ENCODE measurements around the gene NUAK1. TPM values are rescaled to one million over a fixed set of nuclear protein-coding genes. Genes with fewer than 3 reads are reported as not detected.

The NUAK1 gene
- total RNA-seq, 1 donor from 2014 or later, result not detected

DNA sequence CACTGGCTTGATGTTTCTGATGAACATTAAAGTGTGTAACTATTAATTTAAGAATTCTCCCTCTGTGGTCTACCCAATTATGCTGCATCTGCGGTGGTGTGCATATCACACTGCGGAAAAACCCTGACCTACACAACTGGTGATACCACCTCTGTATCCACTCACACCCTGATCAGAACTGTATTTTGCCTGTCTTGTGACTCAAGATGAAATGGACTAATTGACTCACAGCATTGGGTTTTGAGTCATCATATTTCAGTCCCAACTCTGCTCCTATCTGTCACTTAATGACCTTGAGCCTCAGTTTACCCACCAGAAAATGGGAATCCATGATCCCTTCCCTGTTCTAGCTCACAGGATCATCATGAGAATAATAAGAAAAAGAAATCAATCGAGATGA is 65.6 kb downstream of the NUAK1 start:
- Mint-ChIP-seq H3K4me3 (no peak overlapping the region), H3K9me3 (no peaks in the 10 kb centered on the region), H3K27me3 (ENCODE audit: insufficient read depth) (peaks cover 11% of the 10 kb centered on the region), H3K4me1 (ENCODE audit: low read depth) (peaks cover 5% of the 10 kb centered on the region), H3K36me3 (ENCODE audit: low read depth) (no peaks in the 10 kb centered on the region), H3K27ac (no peak overlapping the region)
- intact Hi-C loops (cut with micrococcal nuclease), result no loop called here
- no peak for DNase-seq (ENCODE audit: low spot score)

DNA sequence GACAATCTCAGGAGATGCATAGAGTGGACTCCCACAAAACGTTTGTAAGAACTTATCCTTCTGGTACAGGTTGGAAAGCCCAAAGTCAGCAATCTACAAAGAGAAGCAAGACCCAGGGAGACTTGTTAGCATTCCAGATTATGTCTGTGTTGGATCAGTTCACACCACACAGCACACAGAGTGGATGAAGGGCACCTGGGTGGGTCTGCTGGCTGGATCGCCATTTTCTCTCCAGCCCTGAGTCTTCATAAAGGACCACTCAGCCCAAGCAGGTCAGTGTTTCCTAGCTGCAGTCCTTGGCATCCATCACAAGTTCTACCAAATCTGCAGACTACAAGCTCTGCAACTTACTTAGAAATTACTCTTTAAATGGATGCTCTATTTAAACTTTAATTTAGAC is 66.0 kb downstream of the NUAK1 start:
- intact Hi-C loops (cut with micrococcal nuclease), result no loop called here
- Mint-ChIP-seq H3K4me1 (ENCODE audit: low read depth) (peaks cover 5% of the 10 kb centered on the region), H3K27me3 (ENCODE audit: insufficient read depth) (peaks cover 11% of the 10 kb centered on the region), H3K4me3 (no peak overlapping the region), H3K36me3 (ENCODE audit: low read depth) (no peaks in the 10 kb centered on the region), H3K27ac (no peak overlapping the region), H3K9me3 (no peaks in the 10 kb centered on the region)
- DNase-seq (ENCODE audit: low spot score), result no peak

DNA sequence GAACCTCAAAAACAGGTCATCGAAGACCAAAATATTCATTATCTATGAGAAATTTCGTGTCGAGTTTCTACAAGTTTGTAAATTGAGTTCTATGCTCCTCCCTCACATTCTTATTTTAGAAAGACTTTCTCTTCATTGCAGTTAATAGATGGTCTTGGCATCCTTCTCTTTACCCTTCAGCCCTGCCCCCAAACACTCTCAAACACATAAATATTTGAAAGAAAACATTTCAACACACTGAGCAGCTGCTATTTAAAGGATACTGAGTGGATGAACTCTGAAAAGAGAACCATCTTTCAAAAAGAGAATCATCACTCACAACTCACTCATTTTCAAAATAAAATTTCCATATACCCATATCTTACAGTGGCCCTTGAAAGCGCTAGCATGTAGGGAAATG is 67.1 kb downstream of the NUAK1 start:
- intact Hi-C loops (cut with micrococcal nuclease), result no loop called here
- peaks cover 11% of the 10 kb centered on the region for H3K27me3 Mint-ChIP-seq (ENCODE audit: insufficient read depth)
- DNase-seq (ENCODE audit: low spot score), result no peak
- H3K9me3 Mint-ChIP-seq, result no peaks in the 10 kb centered on the region
- no peak overlapping the region for H3K27ac Mint-ChIP-seq
- H3K4me3 Mint-ChIP-seq, result no peak overlapping the region
- no peaks in the 10 kb centered on the region for H3K36me3 Mint-ChIP-seq (ENCODE audit: low read depth)
- peaks cover 5% of the 10 kb centered on the region for H3K4me1 Mint-ChIP-seq (ENCODE audit: low read depth)

DNA sequence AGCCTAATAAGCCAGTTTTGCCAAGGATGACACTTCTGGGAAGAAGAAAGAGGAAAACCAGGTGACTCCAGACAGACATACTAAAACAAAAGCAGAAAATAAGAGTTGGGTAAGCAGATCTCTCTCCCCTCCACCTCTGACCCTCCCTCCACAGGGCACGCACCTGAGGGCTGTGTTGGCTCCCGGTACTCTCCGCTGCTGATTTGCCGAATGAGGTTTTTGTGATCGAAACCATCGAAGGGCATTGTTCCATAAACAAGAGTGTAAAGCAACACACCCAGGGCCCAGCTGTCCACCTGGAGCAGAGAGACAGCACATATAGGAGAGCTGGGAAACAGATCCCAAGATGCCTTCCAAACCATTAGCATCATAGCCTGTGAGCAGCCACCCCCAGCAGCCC is 68.1 kb downstream of the NUAK1 start:
- intact Hi-C loops (cut with micrococcal nuclease), result no loop called here
- Mint-ChIP-seq H3K4me3 (no peak overlapping the region), H3K9me3 (no peaks in the 10 kb centered on the region), H3K4me1 (ENCODE audit: low read depth) (peaks cover 5% of the 10 kb centered on the region), H3K27ac (no peak overlapping the region), H3K27me3 (ENCODE audit: insufficient read depth) (peaks cover 11% of the 10 kb centered on the region), H3K36me3 (ENCODE audit: low read depth) (no peaks in the 10 kb centered on the region)
- DNase-seq (ENCODE audit: low spot score), result no peak

DNA sequence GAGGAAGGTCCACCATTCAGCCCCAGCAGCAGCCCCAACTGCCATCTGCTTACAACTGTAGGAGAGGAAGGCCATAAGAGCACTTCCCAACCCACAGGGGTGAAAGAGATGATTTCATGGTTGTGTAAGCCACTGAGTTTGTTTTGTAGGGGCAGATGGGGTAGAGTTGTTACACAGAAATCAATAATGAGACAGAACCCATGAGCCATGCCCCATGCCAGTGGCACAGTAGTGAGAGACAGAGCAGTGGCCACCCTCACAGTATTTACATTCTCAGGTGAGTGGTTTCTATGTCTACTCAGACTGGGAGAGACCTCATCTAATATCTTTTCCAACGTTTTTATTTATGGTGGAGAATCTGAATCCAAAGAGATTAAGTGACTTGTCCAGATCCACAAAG is 68.6 kb downstream of the NUAK1 start:
- Mint-ChIP-seq H3K27ac (no peak overlapping the region), H3K36me3 (ENCODE audit: low read depth) (no peaks in the 10 kb centered on the region), H3K27me3 (ENCODE audit: insufficient read depth) (peaks cover 11% of the 10 kb centered on the region), H3K9me3 (no peaks in the 10 kb centered on the region), H3K4me3 (no peak overlapping the region), H3K4me1 (ENCODE audit: low read depth) (peaks cover 5% of the 10 kb centered on the region)
- intact Hi-C loops (cut with micrococcal nuclease), result no loop called here
- DNase-seq (ENCODE audit: low spot score), result no peak

DNA sequence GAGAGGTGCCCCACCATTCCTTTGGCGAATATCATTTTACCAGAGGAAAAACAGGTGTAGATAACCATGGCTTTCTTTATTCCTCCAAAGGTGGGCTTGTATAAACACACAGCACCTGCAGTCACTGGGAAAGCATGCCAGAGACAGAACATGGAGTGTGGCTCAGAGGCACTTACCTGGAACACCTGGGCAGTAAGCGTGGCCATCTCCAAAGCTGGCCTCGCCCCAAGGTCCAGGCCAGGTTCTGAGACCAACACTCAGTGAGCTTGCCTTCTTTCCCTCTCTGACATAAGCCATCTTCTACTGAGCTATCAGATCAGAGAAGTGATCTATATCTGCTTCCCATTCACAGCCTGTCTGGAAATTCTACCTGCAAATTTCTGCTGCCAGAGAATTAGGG is 70.5 kb downstream of the NUAK1 start:
- intact Hi-C loops (cut with micrococcal nuclease), result no loop called here
- peaks cover 5% of the 10 kb centered on the region for H3K4me1 Mint-ChIP-seq (ENCODE audit: low read depth)
- H3K9me3 Mint-ChIP-seq, result no peaks in the 10 kb centered on the region
- DNase-seq (ENCODE audit: low spot score), result no peak
- H3K36me3 Mint-ChIP-seq (ENCODE audit: low read depth), result no peaks in the 10 kb centered on the region
- H3K27me3 Mint-ChIP-seq (ENCODE audit: insufficient read depth), result peaks cover 6% of the 10 kb centered on the region
- no peak overlapping the region for H3K27ac Mint-ChIP-seq
- H3K4me3 Mint-ChIP-seq, result no peak overlapping the region

DNA sequence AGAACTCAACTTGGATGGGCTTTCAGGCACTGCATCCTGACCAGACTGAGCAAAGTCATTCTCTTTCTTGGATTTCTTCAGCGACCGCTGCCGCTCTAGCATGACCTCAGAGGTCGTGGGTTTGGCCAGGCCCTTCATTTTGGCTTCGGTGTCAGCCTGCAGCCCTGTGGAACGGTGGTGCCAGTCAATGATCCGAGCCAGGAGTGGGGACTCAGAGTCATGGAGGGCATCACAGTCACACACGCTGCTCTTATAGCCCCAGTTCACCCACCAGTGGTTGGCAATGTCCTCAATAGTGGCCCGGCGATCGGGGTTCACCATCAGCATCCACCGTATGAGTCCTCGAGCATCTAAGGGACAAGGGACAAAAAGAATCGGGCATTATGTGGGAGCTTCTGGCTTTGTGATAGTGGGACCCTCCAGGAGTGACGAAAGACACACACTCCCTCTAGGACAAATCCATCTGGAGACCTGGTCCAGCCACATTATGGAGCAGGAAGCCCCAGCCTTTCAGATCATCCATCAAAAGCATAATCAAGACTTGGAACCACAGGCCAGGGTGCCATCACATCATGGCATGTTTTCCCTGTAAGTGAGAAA is 71.0 kb downstream of the NUAK1 start:
- Mint-ChIP-seq H3K9me3 (no peaks in the 10 kb centered on the region), H3K4me1 (ENCODE audit: low read depth) (no peaks in the 10 kb centered on the region), H3K36me3 (ENCODE audit: low read depth) (no peaks in the 10 kb centered on the region), H3K27ac (no peak overlapping the region), H3K4me3 (no peak overlapping the region), H3K27me3 (ENCODE audit: insufficient read depth) (peaks cover 4% of the 10 kb centered on the region)
- intact Hi-C loops (cut with micrococcal nuclease), result no loop called here
- DNase-seq (ENCODE audit: low spot score), result no peak

DNA sequence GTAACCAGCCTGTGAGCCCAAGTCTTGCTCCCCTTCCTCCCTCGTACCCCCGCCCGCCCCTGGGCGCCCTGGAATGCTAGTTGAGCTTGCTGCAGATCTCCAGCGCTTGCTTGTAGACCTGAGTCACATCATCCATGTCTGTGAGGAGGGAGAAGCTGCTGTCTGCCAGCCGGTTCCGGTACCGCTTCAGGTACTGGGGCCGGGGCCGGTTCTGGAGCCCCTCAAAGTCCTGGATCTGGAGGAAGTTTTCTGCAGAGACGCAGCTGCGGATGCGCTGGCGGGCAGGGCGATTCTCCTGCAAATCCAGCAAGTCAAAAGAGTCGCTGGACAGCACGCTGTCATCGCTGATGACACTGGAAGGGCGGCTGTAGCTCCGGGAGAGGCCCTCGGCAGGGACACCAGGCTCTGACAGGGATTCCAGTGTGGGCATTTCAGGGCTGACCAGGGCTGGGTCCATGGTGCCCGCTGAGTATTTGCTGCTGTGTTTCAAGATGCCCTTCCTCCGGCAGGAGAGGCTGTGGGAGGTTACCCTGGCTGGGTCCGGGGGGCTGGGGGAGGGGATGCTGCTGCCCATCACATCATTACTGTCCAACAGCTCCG is 71.9 kb downstream of the NUAK1 start:
- Mint-ChIP-seq H3K4me1 (ENCODE audit: low read depth) (no peaks in the 10 kb centered on the region), H3K27ac (no peak overlapping the region), H3K36me3 (ENCODE audit: low read depth) (no peaks in the 10 kb centered on the region), H3K4me3 (no peak overlapping the region), H3K9me3 (no peaks in the 10 kb centered on the region), H3K27me3 (ENCODE audit: insufficient read depth) (peaks cover 2% of the 10 kb centered on the region)
- no peak for DNase-seq (ENCODE audit: low spot score)
- intact Hi-C loops (cut with micrococcal nuclease), result no loop called here

DNA sequence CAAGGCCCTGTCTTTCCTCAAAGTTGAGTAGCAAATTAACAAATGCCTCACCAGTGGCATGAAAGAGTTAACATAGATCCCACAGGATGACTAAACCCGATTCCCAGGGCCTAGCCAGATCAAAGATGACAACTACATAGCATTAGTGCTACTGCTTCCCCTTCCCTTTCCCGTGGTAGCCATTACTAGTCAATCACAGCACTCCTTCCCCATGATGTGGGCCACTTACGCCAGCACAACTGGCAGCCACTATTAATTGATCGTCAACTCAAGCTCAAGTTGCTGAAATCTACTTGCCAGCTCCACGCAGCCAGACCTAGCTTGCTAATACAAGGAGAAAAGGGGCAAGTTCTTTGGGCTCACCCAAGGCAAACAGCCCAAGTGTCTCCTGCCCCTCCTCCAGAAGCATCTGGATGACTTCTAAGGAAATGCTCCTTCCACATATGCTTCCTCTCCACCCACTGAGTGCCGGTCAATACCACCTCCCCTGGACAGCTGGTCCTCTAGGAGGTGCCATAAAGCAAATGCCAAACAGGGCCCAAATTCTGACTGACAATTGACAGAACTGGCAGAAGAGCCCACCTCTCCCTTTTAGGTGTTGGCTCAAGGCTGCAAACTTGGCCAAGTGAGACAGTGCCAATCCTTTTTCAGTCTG is 72.6 kb downstream of the NUAK1 start:
- Mint-ChIP-seq H3K27ac (no peak overlapping the region), H3K36me3 (ENCODE audit: low read depth) (no peaks in the 10 kb centered on the region), H3K4me3 (no peak overlapping the region), H3K9me3 (no peaks in the 10 kb centered on the region), H3K4me1 (ENCODE audit: low read depth) (no peaks in the 10 kb centered on the region), H3K27me3 (ENCODE audit: insufficient read depth) (no peaks in the 10 kb centered on the region)
- DNase-seq (ENCODE audit: low spot score), result no peak
- intact Hi-C loops (cut with micrococcal nuclease), result no loop called here

GRCh38 chr12:106065506-106065905 is 73.2 kb downstream of the NUAK1 start:
- no peak overlapping the region for H3K4me3 Mint-ChIP-seq
- intact Hi-C loops (cut with micrococcal nuclease), result no loop called here
- DNase-seq (ENCODE audit: low spot score), result no peak
- H3K27me3 Mint-ChIP-seq (ENCODE audit: insufficient read depth), result no peaks in the 10 kb centered on the region
- H3K9me3 Mint-ChIP-seq, result no peaks in the 10 kb centered on the region
- no peaks in the 10 kb centered on the region for H3K36me3 Mint-ChIP-seq (ENCODE audit: low read depth)
- no peak overlapping the region for H3K27ac Mint-ChIP-seq
- no peaks in the 10 kb centered on the region for H3K4me1 Mint-ChIP-seq (ENCODE audit: low read depth)

DNA sequence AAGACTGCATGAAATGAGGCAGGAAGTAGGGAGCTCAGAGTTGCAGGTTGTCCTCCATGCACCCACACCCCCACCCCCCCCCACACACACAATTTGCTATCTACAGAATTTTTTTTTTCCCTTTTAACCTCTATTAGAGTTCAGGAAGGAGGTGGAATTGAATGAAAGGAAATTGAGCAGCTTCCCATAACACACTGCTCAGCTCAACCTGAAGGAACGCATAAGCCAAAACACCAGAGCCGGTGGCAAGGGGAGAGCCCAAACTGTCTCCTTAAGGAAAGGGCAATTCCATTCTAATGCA is 74.1 kb downstream of the NUAK1 start:
- Mint-ChIP-seq H3K36me3 (ENCODE audit: low read depth) (no peaks in the 10 kb centered on the region), H3K27me3 (ENCODE audit: insufficient read depth) (no peaks in the 10 kb centered on the region), H3K4me3 (no peak overlapping the region), H3K9me3 (no peaks in the 10 kb centered on the region), H3K4me1 (ENCODE audit: low read depth) (no peaks in the 10 kb centered on the region), H3K27ac (no peak overlapping the region)
- intact Hi-C loops (cut with micrococcal nuclease), result no loop called here
- no peak for DNase-seq (ENCODE audit: low spot score)

- no peaks in the 10 kb centered on the region for H3K4me1 Mint-ChIP-seq (ENCODE audit: low read depth)
- H3K36me3 Mint-ChIP-seq (ENCODE audit: low read depth), result no peaks in the 10 kb centered on the region
- H3K4me3 Mint-ChIP-seq, result no peak overlapping the region
- no peaks in the 10 kb centered on the region for H3K9me3 Mint-ChIP-seq
- peaks cover 2% of the 10 kb centered on the region for H3K27me3 Mint-ChIP-seq (ENCODE audit: insufficient read depth)
- no peak overlapping the region for H3K27ac Mint-ChIP-seq
- intact Hi-C loops (cut with micrococcal nuclease), result no loop called here
- DNase-seq (ENCODE audit: low spot score), result no peak
These were observed 74.7 kb downstream of the NUAK1 start for GRCh38 chr12:106063826-106064720.

DNA sequence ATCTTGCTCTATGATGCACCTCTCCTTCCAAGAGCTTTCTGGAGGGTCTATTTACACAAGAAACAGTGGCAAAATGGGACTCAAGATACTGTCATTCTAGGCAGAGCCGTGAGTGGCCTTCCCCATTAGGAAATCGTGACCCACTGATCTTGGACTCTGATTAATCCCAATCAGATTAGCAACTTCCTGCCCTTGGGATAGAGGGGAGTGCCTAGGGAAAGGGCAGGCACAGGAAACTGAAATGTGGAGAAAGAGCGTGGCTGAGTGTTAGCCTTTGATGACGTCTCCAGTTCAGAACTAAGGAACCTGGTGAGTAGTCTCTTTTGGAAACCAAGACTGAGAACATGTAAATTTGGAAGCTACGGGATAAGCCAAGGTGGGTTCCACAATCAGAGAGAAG is 76.1 kb downstream of the NUAK1 start:
- peaks cover 2% of the 10 kb centered on the region for H3K27me3 Mint-ChIP-seq (ENCODE audit: insufficient read depth)
- H3K36me3 Mint-ChIP-seq (ENCODE audit: low read depth), result no peaks in the 10 kb centered on the region

More for the DNA sequence above, 76.1 kb downstream of the NUAK1 start:
- intact Hi-C loops (cut with micrococcal nuclease), result no loop called here
- Mint-ChIP-seq H3K4me3 (no peak overlapping the region), H3K9me3 (no peaks in the 10 kb centered on the region), H3K4me1 (ENCODE audit: low read depth) (no peaks in the 10 kb centered on the region), H3K27ac (no peak overlapping the region)
- no peak for DNase-seq (ENCODE audit: low spot score)

All from activated T-helper 1 cell treated with anti-CD3 and anti-CD28 coated beads, Interleukin-12 subunit alpha, Interleukin-12 subunit beta, Interleukin-2, Interleukin-4 antibody, amounts not matched to agents 30 ng/mL and 10 ng/mL and 1 ng/mL, durations not matched to agents 14 hours and 24 hours and 36 hours (primary cell).